GM12878 (cell line): ENCODE results near the gene ASS1.

Experiments used
- EZH2 ChIP-seq: IDR thresholded peaks from 2 replicates; pipeline ENCODE4 v1.6.1; 2012; ENCODE audit warnings: low read depth, mild to moderate bottlenecking, control low read depth, inconsistent platforms, low read length, borderline replicate concordance; ENCODE audit not compliant: control insufficient read depth
- HCFC1 ChIP-seq: fragments of 150-350 bp; IDR thresholded peaks from 2 replicates; pipeline ENCODE4 v1.6.1; 2014; ENCODE audit warnings: low read length
- HDGF ChIP-seq: fragments of 450-650 bp; IDR thresholded peaks from 2 replicates; pipeline ENCODE4 v1.6.1; 2016; ENCODE audit warnings: antibody characterized with exemption
- LARP7 ChIP-seq: fragments of 450-650 bp; IDR thresholded peaks from 2 replicates; pipeline ENCODE4 v1.6.1; 2017; ENCODE audit warnings: mild to moderate bottlenecking
- MEF2A ChIP-seq: IDR thresholded peaks from 2 replicates; pipeline ENCODE4 v1.6.1; 2011; ENCODE audit warnings: low read depth, mild to moderate bottlenecking, low read length, moderate library complexity; ENCODE audit not compliant: insufficient read depth
- NFYB ChIP-seq: IDR thresholded peaks from 2 replicates; pipeline ENCODE4 v1.6.1; 2011; ENCODE audit warnings: low read depth, mild to moderate bottlenecking, low read length, improper control_type of control experiment, moderate library complexity; ENCODE audit not compliant: insufficient read depth
- POLR2AphosphoS5 ChIP-seq: IDR thresholded peaks from 2 replicates; pipeline ENCODE4 v1.6.1; 2011; ENCODE audit warnings: mild to moderate bottlenecking, low read length, inconsistent platforms
- RAD51 ChIP-seq: fragments of 450-650 bp; IDR thresholded peaks from 2 replicates; pipeline ENCODE4 v1.6.1; 2016; ENCODE audit warnings: moderate library complexity, mild to moderate bottlenecking, inconsistent platforms
- RBBP5 ChIP-seq: fragments of 200-600 bp; sonication (generic); conservative IDR thresholded peaks from 2 replicates; pipeline ENCODE4 v1.6.1; 2016
- SIN3A ChIP-seq: IDR thresholded peaks from 2 replicates; pipeline ENCODE4 v1.6.1; 2012; ENCODE audit warnings: low read depth, low read length, improper control_type of control experiment
- SRF ChIP-seq, 2 experiments: IDR thresholded peaks; 2 replicates each; pipeline ENCODE4 v1.6.1; 2011; ENCODE audit warnings: low read depth in 2 of 2, low read length in 2 of 2, mild to moderate bottlenecking in 1 of 2, moderate library complexity in 1 of 2
- TF ChIP-seq, protein P1 (sequence below), 3 experiments: IDR thresholded peaks in 2 of 3; conservative IDR thresholded peaks in 1 of 3; 2 replicates each; pipeline ENCODE4 v1.5.1; 2011; ENCODE audit warnings: low read depth in 3 of 3, low read length in 3 of 3, mild to moderate bottlenecking in 3 of 3, control low read depth in 2 of 3, moderate library complexity in 2 of 3, inconsistent platforms in 1 of 3, mixed read lengths in 1 of 3; ENCODE audit not compliant: control insufficient read depth in 2 of 3, insufficient read depth in 1 of 3; ENCODE audit errors: extremely low read depth in 1 of 3

DNA sequence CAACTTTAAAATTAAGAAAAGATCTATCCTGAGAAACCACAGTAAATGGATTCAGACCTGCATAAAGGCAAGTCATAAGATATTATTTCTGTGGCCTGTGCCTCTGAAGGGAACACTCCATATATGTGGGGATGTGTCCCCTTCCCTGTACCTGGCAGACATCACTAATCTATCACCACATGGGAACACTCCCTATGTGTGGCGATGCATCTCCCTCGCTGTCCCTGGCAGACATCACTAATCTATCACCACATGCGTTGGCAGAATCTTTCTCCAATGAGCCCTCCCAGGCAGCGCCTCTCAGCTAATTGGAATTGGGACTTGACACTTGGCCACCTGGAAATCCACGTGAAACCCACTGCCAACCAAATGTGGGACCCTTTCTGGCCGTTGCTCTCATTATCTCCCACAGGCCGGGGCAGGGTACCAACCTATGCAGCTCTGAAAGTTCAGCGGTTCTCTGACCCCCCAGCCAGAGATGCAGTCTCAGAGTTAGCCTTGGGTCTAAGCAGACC lies 25.2 kb upstream of the ASS1 start:
- TF ChIP-seq SRF (IDR thresholded peaks at IDR 0.05; ENCODE audit: low read depth in 2 of 2, low read length in 2 of 2) (no peak), POLR2AphosphoS5 (no peak), MEF2A (no peak), RAD51 (no peak), SIN3A (no peak), LARP7 (no peak), HDGF (no peak), RBBP5 (no peak), HCFC1 (no peak), NFYB (no peak), EZH2 (no peak)
- TF ChIP-seq, protein P1, sequence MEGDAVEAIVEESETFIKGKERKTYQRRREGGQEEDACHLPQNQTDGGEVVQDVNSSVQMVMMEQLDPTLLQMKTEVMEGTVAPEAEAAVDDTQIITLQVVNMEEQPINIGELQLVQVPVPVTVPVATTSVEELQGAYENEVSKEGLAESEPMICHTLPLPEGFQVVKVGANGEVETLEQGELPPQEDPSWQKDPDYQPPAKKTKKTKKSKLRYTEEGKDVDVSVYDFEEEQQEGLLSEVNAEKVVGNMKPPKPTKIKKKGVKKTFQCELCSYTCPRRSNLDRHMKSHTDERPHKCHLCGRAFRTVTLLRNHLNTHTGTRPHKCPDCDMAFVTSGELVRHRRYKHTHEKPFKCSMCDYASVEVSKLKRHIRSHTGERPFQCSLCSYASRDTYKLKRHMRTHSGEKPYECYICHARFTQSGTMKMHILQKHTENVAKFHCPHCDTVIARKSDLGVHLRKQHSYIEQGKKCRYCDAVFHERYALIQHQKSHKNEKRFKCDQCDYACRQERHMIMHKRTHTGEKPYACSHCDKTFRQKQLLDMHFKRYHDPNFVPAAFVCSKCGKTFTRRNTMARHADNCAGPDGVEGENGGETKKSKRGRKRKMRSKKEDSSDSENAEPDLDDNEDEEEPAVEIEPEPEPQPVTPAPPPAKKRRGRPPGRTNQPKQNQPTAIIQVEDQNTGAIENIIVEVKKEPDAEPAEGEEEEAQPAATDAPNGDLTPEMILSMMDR (IDR thresholded peaks at IDR 0.05 in 2 of 3, conservative IDR thresholded peaks at IDR 0.05 in 1 of 3; ENCODE audit: control insufficient read depth in 2 of 3, extremely low read depth in 1 of 3, insufficient read depth in 1 of 3, low read depth in 3 of 3, low read length in 3 of 3), result no peak
